HG03342 (cell line): ENCODE measurements around the gene FSTL4.

ENCODE experiments used
- ATAC-seq: cut with Tn5 transposase; IDR thresholded peaks from one replicate; pipeline ENCODE4 v1.9.1; 2021; ENCODE audit warnings: mild to moderate bottlenecking, moderate library complexity; ENCODE audit not compliant: unreplicated experiment

Gene FSTL4

DNA sequence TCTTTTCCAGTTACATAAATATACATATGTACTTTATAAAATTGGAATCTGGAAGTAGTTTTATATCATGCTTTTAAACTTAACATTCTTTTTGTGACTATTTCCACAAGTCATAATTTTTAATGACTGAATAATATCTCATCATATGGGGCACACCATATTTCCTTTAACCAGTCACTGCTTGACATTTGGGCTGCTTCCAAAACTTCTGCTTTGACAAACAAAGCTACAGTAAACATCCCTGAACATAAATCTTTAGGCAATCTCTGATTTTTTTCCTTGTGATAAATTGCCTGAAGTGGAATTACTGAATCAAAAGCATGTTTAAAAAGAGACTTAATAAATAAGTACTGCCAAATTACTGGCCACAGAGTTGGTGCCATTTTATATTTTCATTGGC is 178.0 kb downstream of the FSTL4 start:
- ATAC-seq, result no peak

DNA sequence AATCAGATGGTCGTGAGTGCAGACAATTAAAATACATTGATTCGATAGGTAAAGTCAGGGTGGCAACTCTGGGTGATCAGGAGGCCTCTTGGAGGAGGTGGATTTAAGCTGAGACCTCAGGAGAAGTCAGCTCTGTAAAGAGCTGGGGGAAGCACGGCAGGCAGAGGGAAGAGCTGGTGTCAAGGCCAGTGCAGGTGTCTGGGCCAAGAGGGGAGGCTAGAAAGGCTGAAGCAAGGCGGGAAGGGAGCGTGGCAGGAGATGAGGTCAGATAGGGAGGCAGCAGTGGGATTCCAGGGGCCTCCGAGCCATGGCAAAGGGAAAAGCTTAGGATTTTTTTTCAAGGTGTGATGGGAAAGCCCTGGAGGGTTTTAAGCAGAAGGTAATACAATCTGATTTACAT is 178.7 kb downstream of the FSTL4 start:
- ATAC-seq, result no peak

DNA sequence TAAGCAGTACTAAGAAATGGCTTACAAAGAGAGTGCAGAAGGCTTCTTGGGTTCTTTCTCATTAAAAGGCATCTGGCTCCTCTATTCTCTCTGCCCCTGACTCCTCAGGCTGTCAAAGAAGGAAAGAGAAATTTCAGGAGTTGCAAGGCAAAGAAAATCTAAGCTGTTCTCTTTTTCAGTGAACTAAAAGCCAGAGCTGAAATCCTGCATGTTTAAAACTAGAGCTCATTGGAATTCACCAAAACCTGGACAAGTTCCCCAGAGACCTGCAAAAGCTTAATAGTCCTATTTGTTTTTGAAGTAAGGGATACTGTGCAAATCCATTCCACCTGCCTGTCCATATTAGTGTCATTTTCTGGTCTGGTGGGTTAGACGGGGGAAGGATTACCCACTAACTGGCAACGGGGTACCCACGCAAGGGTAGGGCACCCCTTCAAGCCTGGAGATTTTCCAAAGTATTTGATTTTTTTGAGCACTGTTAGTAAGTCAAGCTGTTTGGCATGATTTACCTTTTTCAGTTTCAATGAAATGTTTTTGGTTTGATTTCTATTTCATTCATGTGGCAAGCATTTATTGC is 179.3 kb downstream of the FSTL4 start:
- no peak for ATAC-seq

DNA sequence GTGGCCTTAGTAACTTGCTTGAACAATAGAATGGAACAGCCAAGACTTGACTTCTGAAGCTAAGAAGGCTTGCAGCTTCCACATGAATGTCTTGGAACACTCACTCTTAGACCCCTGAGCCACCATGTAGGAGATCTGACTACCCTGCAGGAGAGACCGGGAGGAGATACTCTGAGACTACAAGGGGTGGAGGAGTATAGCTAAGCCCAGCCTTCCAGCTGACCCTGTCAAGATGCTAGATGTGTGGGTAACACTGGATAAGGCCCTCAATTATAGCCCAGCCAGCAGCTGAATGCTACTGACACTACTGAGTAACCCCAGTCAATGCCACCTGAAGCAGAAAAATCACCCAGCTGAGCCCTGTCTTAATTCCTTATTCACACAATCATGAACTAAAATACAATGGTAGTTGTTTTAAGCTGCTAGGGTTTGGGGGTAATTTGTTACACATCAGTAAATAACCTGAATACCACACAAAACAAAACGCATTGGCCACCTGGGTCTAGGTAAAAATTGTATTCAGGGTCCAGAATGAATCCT is 180.9 kb downstream of the FSTL4 start:
- no peak for ATAC-seq

DNA sequence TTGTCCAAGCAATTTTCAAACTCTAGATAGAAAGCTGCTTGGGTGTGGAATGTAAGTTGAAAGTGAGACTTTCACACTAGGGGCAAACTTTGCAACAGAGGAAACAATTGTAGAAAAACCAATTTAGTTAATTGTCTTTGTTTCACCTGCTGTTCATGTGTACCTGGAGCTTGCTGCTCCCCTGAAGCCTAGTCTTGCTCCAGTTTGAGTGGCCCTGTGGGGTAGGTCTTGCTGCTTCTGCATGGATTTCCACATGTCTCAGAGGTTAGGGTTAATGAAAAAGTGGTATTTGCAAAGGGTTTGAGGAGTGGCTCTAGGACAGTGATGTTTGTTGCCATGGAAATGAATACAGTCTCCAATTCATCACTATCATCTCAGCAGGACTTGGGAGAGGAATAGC is 182.2 kb downstream of the FSTL4 start:
- no peak for ATAC-seq

DNA sequence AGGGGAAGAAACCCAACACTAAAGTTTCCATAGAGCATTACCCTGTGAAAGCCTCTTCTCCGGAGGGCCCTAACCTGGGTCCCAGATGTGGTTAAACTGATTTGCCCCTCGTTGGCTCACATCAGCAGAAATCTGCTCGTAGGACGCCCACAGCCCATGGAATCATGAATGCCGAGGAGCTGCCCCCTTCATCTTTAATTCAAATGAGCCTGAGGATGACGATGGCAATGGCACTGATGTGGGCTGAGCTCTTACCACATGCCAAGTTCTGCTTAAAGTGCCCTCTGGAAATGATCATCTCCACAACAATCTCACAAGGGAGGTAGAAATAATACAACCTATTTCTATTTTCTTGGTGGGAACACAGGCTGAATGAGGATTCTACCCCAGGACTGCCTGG is 183.3 kb downstream of the FSTL4 start:
- ATAC-seq, result no peak

DNA sequence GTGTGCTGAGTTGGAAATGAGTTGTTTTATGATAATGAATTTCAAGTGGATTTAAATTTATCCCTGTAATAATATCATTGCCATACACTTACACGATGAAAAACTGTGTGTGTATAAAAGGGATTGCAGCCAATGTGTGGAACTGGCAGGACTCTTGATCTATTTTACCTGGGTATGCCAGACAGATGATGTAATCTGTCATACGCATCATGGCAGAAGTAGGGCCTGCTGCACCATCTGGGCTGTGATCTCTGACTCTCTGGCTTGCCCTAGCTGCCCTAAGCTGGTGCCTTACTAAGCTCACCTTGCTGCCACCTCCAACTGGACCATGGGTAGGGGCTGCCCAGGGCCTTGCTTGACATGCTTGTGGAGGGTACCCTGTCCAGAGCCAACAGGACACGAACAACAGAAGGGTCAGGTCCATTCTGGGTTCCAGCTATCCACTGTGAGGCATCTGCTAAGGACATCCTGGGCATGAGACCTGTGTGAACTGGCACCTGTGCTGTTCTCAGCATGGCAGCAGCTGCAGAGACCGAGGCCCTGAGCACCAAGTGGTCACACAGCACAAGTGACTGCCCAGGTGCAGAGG is 184.2 kb downstream of the FSTL4 start:
- ATAC-seq, result no peak

DNA sequence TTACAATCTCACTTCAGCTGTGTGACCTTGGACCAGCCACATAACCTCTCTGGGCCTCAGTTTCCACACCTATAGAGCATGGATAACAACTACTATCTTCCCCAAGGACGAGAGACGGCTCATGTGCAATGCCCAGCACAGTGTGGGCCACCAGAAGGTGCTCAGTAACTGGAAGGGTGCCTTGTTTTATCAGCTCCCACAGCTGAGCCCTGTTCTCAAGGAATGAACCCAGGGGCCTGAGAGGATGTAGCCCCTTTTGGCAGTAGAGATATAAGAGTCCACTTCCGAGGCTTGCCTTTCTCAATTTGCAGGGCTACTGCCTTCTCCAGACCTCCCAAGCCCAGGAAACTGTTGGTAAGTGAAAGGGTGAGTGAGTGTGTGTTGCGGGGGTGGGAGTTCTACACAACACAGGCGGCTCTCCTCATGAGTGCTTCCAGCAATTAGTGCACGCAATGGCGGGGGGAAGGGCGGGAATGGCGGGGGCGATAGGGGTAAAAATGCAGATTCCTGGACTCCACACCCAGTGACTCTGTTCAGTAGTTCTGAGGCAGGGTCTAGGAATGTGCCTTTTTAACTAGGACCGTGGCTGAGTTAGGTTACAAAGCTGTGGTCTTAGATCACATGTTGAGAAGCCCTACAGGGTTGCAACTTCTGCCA is 185.1 kb downstream of the FSTL4 start:
- no peak for ATAC-seq

DNA sequence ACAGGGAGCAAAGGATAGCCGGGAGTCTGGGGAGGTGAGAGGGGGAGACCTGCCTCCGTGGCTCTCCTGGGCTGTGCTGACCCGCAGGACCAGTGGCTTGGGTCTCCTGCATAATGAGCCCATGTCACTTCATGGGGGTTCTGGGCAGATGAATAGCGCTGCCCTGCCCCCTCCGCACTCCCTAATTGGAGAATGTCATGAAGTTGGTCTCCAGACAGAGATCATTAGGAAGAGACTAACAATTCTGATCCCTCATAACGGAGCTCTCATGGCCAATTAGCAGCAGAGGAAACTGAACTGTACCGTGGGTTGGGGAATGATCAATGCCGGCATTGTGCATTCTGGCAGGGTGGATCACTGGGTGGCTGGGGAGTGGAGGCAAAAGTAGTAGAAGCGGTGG is 186.1 kb downstream of the FSTL4 start:
- no peak for ATAC-seq

DNA sequence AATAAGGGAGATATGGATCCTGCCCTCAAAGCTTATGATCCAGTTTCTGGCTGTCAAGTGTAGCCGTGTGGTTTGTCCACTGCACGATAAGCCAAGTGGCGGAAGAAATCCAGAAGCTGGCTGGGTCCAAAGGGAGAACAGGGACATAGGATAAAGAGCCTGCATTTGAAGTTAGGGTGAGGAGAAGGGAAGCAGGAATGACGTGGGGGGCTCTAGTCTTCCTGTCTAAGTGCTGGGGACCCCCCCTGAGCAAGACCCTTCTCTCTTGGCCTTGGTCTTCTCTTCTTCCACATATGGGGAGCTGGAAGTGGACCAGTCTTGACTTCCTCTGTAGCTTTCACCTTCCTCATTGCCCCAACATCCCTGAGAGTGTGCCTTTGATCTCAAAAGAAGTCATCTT is 186.6 kb downstream of the FSTL4 start:
- no peak for ATAC-seq

DNA sequence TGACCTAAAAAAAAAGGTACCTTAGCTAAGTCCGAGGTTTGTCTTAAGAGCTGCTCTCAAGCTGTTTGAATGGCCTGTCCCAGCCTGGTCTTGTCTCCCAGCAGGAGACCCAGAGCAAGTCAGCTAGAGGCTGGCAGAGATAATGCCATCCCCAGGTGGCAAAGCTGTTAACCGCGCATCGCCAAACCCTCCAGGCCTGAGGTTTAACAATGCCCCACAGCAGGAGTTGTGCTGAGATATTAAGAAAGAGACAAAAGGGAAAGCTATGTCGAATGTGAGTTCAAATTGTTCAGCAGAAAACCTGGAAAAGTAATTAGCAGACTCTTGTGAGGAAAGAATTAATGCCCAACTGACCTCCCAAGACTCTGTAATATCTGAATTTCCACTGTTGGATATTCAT is 187.1 kb downstream of the FSTL4 start:
- no peak for ATAC-seq

DNA sequence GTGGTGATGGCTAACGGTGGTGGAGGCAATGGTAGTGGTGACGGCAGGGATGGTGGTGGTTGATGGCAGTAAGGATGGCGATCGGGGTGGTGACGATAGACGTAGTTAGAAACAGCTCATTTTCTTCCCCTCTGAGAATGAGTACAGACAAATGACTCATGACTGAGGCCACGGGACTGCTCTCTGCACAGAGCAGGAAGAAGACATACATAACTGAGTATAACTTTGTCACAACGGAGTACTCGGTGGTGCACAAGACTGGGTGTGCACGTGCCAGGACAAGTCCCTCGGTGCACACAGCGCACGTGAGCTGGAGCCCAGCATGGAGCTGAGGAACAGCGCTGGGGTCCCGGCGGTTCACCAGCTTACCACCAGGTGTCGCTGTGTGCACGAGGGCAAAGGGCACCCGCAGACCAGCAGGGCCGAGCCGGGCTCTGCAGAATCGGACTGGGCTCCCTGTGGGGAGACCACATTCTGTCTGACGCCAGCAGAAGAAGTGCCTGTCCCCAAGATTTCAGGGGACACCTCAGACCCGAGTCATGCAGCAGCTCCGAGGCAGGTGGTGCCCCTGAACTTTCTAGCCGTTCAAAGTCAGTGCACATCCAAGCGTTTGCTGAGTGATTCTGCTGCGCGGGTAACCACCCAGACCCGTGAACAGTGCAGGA is 188.6 kb downstream of the FSTL4 start:
- no peak for ATAC-seq

DNA sequence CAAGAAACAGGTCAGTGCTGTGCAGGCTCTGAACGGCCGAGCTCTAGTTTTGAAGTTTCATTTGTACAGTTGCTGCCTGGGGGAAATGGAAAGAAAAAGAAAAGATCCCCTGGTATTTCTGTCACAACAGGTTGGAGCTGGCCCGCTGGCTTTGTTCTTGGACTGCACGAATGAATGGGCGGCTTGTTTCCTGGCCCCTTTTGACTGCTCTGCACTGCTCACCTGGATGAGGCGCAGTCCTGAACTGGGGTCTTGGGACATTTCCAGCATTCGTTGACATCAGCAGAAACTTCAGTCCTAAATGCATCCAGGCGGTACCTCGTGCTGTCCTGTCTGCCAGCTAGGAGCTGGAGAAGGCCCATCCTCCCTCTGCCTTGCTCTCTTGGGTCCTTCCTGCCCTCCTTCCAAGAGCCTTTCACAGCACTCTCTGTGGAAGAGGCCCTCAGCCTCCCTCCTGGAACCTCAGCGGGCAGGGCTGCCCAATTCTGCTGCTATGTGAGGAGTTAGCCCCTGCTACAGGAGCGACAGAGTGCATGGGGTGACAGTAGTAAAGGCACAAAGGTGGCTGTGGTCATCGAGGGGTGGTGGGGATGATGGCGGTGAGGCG is 189.2 kb downstream of the FSTL4 start:
- ATAC-seq, result no peak

DNA sequence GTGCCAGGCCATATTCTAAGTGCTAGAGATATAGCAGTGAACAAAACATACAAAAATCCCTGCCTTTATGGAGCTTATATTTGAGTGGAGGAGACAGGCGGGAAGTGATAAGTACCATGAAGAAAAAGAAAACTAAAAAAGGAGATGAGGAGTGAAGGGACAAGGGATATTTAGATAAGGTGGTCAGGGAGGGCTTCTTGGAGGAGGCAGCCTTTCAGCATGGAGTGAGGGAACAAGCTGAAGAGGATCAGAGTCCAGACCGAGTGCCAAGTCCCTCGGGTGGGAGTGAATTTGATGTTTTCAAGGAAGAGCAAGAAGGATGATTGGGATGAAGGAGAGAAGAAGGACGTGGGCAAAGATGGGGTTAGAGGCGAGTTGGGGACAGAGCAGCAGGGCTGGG is 190.5 kb downstream of the FSTL4 start:
- no peak for ATAC-seq

DNA sequence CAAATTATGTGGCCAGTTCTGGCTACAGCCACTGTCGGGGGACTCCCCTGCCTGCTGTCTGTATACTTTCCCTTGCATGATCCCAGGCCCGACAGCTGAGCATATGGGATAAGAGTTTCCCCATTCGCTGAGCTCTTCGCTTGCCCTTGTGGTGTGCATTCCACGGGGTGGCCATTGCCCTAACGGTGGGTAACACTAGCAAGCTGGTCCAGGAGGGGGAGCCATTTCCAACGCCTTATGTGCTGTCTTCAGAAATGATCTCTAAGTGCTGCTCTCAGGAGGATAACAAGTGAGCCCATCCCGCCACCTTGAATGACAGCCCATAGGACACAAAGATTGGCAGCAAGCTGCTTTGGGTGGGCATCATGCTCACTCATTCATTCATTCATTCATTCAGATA is 190.9 kb downstream of the FSTL4 start:
- no peak for ATAC-seq

DNA sequence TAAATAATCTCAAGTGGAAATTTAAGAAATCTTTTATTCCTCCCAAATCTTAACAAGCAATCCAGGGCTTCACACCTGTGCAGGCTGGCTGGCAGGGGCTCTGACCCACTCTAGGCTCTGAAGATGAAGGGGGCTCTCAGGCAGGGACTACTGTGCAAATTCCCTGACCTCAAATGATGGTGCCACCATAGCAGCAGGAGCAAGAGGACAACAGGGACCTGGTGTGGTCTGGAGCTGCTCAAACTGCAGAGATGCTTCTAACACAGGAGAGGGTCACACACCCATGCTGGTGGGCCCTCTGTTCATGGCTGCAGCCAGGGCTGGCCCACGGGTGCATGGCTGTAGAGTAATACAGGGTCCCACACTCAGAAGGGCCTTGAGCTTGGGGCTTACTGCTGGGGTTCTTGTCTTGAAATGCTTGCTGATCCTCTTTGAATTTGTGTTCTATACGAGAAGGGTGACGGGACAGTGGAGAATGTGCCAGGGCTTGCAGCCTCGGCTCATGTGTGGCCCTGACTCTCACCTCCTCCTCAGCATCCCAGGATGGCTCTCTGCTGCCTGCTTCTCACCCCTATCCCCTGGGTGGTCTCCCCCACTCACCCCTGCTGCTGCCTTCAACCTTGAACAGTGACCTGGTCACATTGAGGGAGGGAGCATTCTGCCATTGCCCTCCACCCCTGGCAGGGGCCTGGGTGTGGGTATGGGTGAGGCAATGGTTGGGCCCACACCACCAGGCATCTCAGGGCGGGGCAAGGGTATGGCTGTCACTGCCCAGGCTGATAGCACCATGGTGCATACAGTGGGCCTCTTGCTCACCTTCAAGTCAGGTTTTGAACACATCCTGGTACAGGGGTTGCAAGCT is 191.7 kb downstream of the FSTL4 start:
- ATAC-seq, result no peak

DNA sequence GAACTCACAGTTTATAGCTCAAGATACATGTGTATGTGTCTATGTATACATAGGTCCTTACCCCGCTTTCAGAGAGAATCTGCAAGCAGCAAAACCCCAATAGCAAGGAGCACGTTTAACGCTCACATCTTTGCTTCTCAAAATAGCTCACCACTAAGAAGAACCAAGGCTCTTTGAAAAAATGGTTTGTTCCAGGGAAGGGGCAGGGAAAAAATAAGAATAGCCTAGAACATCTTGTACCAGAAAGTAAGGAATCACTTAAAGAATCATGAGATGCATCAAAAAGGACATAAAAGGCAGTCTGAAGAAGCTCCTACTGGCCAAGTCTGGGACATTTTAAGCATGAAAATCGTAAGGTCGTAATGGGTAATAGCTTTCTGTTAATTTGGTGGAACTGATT is 196.4 kb downstream of the FSTL4 start:
- no peak for ATAC-seq

DNA sequence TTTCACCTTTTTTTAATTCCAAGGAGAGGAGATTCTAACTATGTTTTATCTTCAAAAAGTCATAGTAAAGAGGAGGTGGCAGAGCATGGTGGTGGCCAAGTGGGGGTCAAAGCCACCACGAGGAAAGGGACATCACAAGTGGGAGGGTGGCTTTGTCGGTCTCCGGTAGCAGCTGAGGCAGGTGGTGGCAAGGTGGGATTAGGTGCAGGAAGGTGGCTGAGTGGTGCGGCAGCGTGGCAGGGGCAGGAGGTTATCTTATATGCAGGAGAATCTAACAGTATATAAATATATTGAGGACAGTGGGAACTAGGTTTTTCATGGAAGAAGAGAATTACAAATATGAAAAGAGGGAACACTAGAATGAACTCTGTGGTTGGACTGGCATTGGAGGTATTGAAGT is 196.8 kb downstream of the FSTL4 start:
- no peak for ATAC-seq

DNA sequence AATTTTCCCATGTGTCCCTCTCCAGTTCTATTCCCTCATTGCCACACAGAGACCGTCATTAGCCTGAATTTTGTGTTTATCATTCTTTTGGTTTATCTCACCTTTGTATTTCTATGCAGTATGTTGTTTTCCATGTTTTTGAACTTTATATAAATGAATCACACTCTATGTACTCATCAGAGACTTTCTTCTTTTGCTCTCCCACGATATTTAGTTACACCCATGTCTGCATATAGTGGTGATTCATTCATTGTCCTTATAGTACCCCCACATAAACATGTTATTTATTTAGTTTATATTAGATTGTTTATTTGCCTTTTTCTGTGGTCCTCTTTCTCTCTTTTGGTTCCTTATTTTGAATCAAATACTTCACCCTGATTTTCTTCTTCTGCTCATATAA is 199.7 kb downstream of the FSTL4 start:
- no peak for ATAC-seq

DNA sequence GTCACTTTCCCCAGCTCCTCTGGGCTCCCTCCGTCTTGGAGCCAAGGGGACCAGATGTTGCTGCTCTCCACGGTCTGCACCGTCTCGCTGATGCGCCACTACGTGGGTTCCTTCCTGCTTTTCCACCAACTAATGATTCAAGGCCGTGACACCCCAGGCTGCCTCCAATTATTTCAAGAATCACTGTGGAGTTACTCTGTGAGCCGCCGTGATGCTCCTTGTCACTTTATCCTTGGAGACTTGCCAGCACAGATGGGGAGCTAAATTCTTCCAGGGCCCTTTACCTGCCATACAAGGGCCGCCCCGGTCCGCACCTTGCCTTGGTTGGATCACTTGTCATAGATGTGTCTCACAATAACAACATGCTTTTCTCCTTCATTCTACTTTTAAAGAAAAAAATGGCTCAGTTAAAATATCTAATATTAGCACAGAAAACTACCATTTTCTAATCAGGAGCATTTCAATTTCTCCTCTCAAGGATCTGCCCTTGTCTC is 202.0 kb downstream of the FSTL4 start:
- no peak for ATAC-seq
